Endothelial cell of umbilical vein (primary cell): ENCODE measurements around the gene PKN1. TPM values are rescaled to one million over a fixed set of nuclear protein-coding genes. Genes with fewer than 3 reads are reported as not detected.

Source experiments
- BruUV-seq: library from RNA; stranded (reverse); fragments of 400-500 nt; replicated peaks from 2 replicates; lab custom pipeline; 2021; lab: Mats Ljungman, UMichigan
- CTCF ChIA-PET: fragments of 300-600, 350-600 bp; sonication (Branson Sonifier 250); formaldehyde crosslinking; loops from one replicate; lab custom pipeline; 2021; ENCODE audit warnings: antibody characterized with exemption, inconsistent platforms; lab: Charles Lee
- POLR2A ChIA-PET: fragments of 300-600, 350-600 bp; sonication (Branson Sonifier 250); formaldehyde crosslinking; loops from one replicate; lab custom pipeline; 2021; ENCODE audit warnings: antibody characterized with exemption, inconsistent platforms; lab: Charles Lee
- DNase-seq: peaks from one replicate; pipeline ENCODE4 v3.0.0-alpha.2; 2011; ENCODE audit warnings: low read depth, low spot score
- FAIRE-seq: peaks from 2 replicates; lab custom pipeline; 2011; peaks lifted over from hg19 to GRCh38; lab: Jason Lieb, UNC
- H2AFZ ChIP-seq: 2 replicates; pipeline ENCODE4 v1.6.0; 2012; ENCODE audit warnings: low read depth, low read length, control low read depth, inconsistent platforms
- H3K27ac ChIP-seq: 2 replicates; pipeline ENCODE4 v1.5.1; 2011; ENCODE audit warnings: low read depth, mild to moderate bottlenecking, control low read depth, low read length, moderate library complexity; ENCODE audit not compliant: insufficient read depth
- H3K27me3 ChIP-seq, 2 experiments: 2 replicates each; pipeline versions ENCODE4 v1.6.0 to v1.6.1; 2011; ENCODE audit warnings: low read length in 2 of 2, mixed read lengths in 1 of 2; ENCODE audit not compliant: control insufficient read depth in 2 of 2, insufficient read depth in 2 of 2
- H3K36me3 ChIP-seq, 2 experiments: 2 replicates in 1 of 2; 3 replicates in 1 of 2; pipeline ENCODE4 v1.5.1; 2011; ENCODE audit warnings: low read length in 2 of 2, mild to moderate bottlenecking in 1 of 2, moderate library complexity in 1 of 2; ENCODE audit not compliant: control insufficient read depth in 2 of 2, insufficient read depth in 2 of 2; ENCODE audit errors: extremely low read depth in 1 of 2
- H3K4me1 ChIP-seq: 3 replicates; pipeline ENCODE4 v1.5.1; 2011; ENCODE audit warnings: mild to moderate bottlenecking, low read length; ENCODE audit not compliant: control insufficient read depth, insufficient read depth; ENCODE audit errors: extremely low read depth
- H3K4me2 ChIP-seq: 2 replicates; pipeline ENCODE4 v1.6.1; 2011; ENCODE audit warnings: low read length, control low read depth, mixed read lengths; ENCODE audit not compliant: insufficient read depth
- H3K4me3 ChIP-seq, 3 experiments: fragments of 200-600 bp in 1 of 3; sonication (generic), shearing (Covaris generic) in 1 of 3; replicated peaks in 1 of 3; 2 replicates each; pipeline ENCODE4 v1.5.1; 2011 to 2016; ENCODE audit warnings: control low read depth in 3 of 3, low read length in 3 of 3, mild to moderate bottlenecking in 2 of 3, inconsistent platforms in 1 of 3, low read depth in 1 of 3, moderate library complexity in 1 of 3; ENCODE audit not compliant: insufficient read depth in 1 of 3
- H3K79me2 ChIP-seq: 2 replicates; pipeline ENCODE4 v1.6.0; 2012; ENCODE audit warnings: low read length, inconsistent platforms; ENCODE audit not compliant: control insufficient read depth, insufficient read depth
- H3K9ac ChIP-seq: replicated peaks from 2 replicates; pipeline ENCODE3; 2011; ENCODE audit warnings: low read length, control low read depth; ENCODE audit not compliant: insufficient read depth; ENCODE audit errors: extremely low read depth
- H3K9me1 ChIP-seq: replicated peaks from 3 replicates; pipeline ENCODE4 v1.6.0; 2011; ENCODE audit warnings: mild to moderate bottlenecking, low read length; ENCODE audit not compliant: control insufficient read depth, insufficient read depth; ENCODE audit errors: extremely low read depth
- H3K9me3 ChIP-seq: replicated peaks from 2 replicates; pipeline ENCODE4 v1.5.1; 2012; ENCODE audit warnings: low read length, inconsistent platforms; ENCODE audit not compliant: control insufficient read depth, insufficient read depth
- H4K20me1 ChIP-seq: replicated peaks from 2 replicates; pipeline ENCODE3; 2011; ENCODE audit warnings: mild to moderate bottlenecking, low read length; ENCODE audit not compliant: control insufficient read depth, insufficient read depth; ENCODE audit errors: extremely low read depth
- EZH2 ChIP-seq: IDR thresholded peaks from 2 replicates; pipeline ENCODE4 v1.6.1; 2012; ENCODE audit warnings: borderline replicate concordance, low read depth, mild to moderate bottlenecking, moderate library complexity, low read length, inconsistent platforms; ENCODE audit not compliant: severe bottlenecking
- FOS ChIP-seq: IDR thresholded peaks from 2 replicates; pipeline ENCODE4 v1.6.1; 2011; ENCODE audit warnings: mild to moderate bottlenecking, low read length, moderate library complexity, borderline replicate concordance; ENCODE audit not compliant: insufficient read depth
- JUN ChIP-seq: IDR thresholded peaks from 2 replicates; pipeline ENCODE4 v1.6.1; 2011; ENCODE audit warnings: borderline replicate concordance, low read depth; ENCODE audit not compliant: insufficient read length, insufficient read depth
- POLR2A ChIP-seq: IDR thresholded peaks from 2 replicates; pipeline ENCODE4 v1.6.1; 2012; ENCODE audit warnings: low read depth, mild to moderate bottlenecking, control low read depth, low read length
- POLR2AphosphoS5 ChIP-seq: IDR thresholded peaks from 2 replicates; pipeline ENCODE4 v1.6.1; 2012; ENCODE audit warnings: low read depth, mild to moderate bottlenecking, control low read depth, low read length, moderate library complexity; ENCODE audit not compliant: insufficient read depth
- dilution Hi-C: fragments of 300-500 bp; cut with MboI; formaldehyde crosslinking; loops from one replicate; pipeline ENCODE4 v1.15.0; 2019; ENCODE audit warnings: low sequenced_read_pairs; ENCODE audit not compliant: extremely low pct_ligation_motif_present
- intact Hi-C: fragments of 100-400 bp; cut with micrococcal nuclease; formaldehyde crosslinking; loops from one replicate; pipeline ENCODE4 v1.10.0; 2022
- polyA plus RNA-seq, 4 experiments: library from polyadenylated mRNA; depleted of rRNA in 3 of 4; stranded (reverse) in 3 of 4; unstranded in 1 of 4; fragments of >200 nt; gene quantifications; 2 replicates each; pipeline versions ENCODE4 v1.2.1 to v1.2.3, GENCODE V29; 2011 to 2012; ENCODE audit warnings: missing spikeins in 1 of 4
- total RNA-seq: library from RNA; stranded (reverse); gene quantifications from 2 replicates; pipeline ENCODE4 v1.2.3, GENCODE V29; 2021
- TF ChIP-seq, protein P1 (sequence below), 2 donors: IDR thresholded peaks; 1 replicate in 1 of 2; 2 replicates in 1 of 2; pipeline ENCODE4 v1.5.1; 2011; ENCODE audit warnings: low read length in 2 of 2, mild to moderate bottlenecking in 2 of 2, moderate library complexity in 2 of 2, control low read depth in 1 of 2, inconsistent platforms in 1 of 2, low read depth in 1 of 2; ENCODE audit not compliant: insufficient read depth in 1 of 2; ENCODE audit errors: extremely low read depth in 1 of 2

PKN1 gene
- total and polyA plus RNA-seq, 2 donors (not counting 3 experiments of a cell fraction or from before 2014, with no cell fraction given): 148 to 302 TPM

DNA sequence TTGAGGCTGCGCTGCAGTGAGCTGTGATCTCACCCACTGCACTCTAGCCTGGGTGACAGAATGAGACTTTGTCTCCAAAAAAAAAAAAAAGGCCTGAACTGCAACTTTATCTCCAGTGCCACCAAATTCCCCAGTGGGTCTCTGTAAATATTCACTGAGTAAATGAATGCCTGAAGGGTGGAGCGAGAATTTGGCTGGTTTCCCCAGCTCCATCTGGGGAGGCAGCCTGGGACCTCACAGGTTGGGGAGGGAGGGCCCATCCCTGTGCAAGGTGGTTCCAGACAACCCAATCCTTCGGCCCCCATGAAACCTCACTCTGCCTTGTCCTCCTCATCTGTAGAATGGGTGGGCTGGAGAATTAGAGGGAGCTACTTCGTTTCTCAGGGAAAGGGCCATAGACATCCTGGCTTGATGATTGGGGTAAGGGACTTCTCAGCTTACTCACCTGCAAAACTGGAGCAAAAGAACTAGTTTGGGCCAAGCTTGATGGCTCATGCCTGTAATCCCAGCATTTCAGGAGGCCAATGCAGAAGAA, 4.2 kb upstream of the PKN1 start:
- no peaks in the 10 kb centered on the region for H4K20me1 ChIP-seq
- no peaks in the 10 kb centered on the region for H3K36me3 ChIP-seq
- CTCF ChIA-PET: interaction anchor here (0.7 to 1.3 kb wide), 4 partner anchors 10 to 67 kb away, joined by 3 to 5 read pairs (median 4); no protein-coding TSS in a partner anchor
- peaks cover 6% of the 10 kb centered on the region for H3K79me2 ChIP-seq
- no peak for FAIRE-seq
- intact Hi-C loops: no loop called here
- no peak for DNase-seq
- POLR2A ChIA-PET: no interaction called here
- no peak overlapping the region for H3K4me2 ChIP-seq
- H3K4me3 ChIP-seq: no peak overlapping the region
- no peak overlapping the region for H3K27ac ChIP-seq
- TF ChIP-seq JUN (no peak), FOS (no peak), POLR2AphosphoS5 (no peak), POLR2A (no peak), EZH2 (no peak)
- TF ChIP-seq, protein P1, sequence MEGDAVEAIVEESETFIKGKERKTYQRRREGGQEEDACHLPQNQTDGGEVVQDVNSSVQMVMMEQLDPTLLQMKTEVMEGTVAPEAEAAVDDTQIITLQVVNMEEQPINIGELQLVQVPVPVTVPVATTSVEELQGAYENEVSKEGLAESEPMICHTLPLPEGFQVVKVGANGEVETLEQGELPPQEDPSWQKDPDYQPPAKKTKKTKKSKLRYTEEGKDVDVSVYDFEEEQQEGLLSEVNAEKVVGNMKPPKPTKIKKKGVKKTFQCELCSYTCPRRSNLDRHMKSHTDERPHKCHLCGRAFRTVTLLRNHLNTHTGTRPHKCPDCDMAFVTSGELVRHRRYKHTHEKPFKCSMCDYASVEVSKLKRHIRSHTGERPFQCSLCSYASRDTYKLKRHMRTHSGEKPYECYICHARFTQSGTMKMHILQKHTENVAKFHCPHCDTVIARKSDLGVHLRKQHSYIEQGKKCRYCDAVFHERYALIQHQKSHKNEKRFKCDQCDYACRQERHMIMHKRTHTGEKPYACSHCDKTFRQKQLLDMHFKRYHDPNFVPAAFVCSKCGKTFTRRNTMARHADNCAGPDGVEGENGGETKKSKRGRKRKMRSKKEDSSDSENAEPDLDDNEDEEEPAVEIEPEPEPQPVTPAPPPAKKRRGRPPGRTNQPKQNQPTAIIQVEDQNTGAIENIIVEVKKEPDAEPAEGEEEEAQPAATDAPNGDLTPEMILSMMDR (IDR thresholded peaks at IDR 0.05; ENCODE audit: extremely low read depth in 1 of 2, insufficient read depth in 1 of 2, low read depth in 1 of 2, low read length in 2 of 2): no peak
- BruUV-seq: no TSS peak
- H3K27me3 ChIP-seq: peaks cover 0 to 2% of the 10 kb centered on the region in 2 experiments
- no peaks in the 10 kb centered on the region for H3K9me3 ChIP-seq
- no peak overlapping the region for H3K9ac ChIP-seq
- peaks cover 4% of the 10 kb centered on the region for H3K4me1 ChIP-seq
- dilution Hi-C loops: no loop called here
- H3K9me1 ChIP-seq: no peaks in the 10 kb centered on the region
- H2AFZ ChIP-seq: no peak overlapping the region
